ENCODE data around the gene RETREG2. TPM values are rescaled to one million over a fixed set of nuclear protein-coding genes. Genes with fewer than 3 reads are reported as not detected.

The RETREG2 gene
- total RNA-seq, 4 donors from 2014 or later: 88.7 to 110 (median 98.3) TPM

GRCh38 chr2:219204425-219205164 is 26.5 kb downstream of the RETREG2 start:
- intact Hi-C loops (cut with DNase I; ENCODE audit: low total_unique reads): no loop called here
- H3K4me3 ChIP-seq (ENCODE audit: low read depth, poor library complexity, severe bottlenecking): no peak overlapping the region
- peak in 1 of 2 donors; percentile 17 for DNase-seq (ENCODE audit: low spot score in 2 of 2)
- no peak for TF ChIP-seq POLR2A (IDR thresholded peaks at IDR 0.05)
- TF ChIP-seq, protein P1, sequence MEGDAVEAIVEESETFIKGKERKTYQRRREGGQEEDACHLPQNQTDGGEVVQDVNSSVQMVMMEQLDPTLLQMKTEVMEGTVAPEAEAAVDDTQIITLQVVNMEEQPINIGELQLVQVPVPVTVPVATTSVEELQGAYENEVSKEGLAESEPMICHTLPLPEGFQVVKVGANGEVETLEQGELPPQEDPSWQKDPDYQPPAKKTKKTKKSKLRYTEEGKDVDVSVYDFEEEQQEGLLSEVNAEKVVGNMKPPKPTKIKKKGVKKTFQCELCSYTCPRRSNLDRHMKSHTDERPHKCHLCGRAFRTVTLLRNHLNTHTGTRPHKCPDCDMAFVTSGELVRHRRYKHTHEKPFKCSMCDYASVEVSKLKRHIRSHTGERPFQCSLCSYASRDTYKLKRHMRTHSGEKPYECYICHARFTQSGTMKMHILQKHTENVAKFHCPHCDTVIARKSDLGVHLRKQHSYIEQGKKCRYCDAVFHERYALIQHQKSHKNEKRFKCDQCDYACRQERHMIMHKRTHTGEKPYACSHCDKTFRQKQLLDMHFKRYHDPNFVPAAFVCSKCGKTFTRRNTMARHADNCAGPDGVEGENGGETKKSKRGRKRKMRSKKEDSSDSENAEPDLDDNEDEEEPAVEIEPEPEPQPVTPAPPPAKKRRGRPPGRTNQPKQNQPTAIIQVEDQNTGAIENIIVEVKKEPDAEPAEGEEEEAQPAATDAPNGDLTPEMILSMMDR (IDR thresholded peaks at IDR 0.05): no peak
- WGBS, 2 donors: 86 to 90% methylated on average over 7 of the region's 7 CpGs

- peak in 1 of 2 donors; percentile 17 for DNase-seq (ENCODE audit: low spot score in 2 of 2)
- H3K4me3 ChIP-seq (ENCODE audit: low read depth, poor library complexity, severe bottlenecking): no peak overlapping the region
- intact Hi-C loops (cut with DNase I; ENCODE audit: low total_unique reads): no loop called here
- TF ChIP-seq, protein P1 (IDR thresholded peaks at IDR 0.05): no peak
- TF ChIP-seq POLR2A (IDR thresholded peaks at IDR 0.05): no peak
- WGBS, 2 donors: 84 to 87% methylated on average over 5 of the region's 5 CpGs
Measured at GRCh38 chr2:219205165-219205538, 27.1 kb downstream of the RETREG2 start.

DNA sequence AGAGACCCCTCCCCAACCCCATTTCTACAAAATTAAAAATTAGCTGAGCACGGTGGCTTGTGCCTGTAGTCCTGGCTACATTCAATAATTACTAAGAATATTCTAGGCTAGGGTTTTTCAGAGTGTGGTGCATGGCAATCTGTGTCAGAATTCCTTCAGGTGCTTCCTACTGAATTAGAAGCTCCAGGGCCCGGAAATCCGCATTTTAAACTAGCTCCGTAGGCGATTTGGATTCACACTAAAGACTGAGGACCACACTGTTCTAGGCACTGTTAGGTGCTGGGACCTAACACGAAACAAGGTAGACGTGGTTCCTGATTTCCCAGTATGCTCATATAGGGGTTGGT is 27.9 kb downstream of the RETREG2 start:
- intact Hi-C loops (cut with DNase I; ENCODE audit: low total_unique reads): no loop called here
- DNase-seq (ENCODE audit: low spot score in 2 of 2): peak in 1 of 2 donors; percentile 84
- no peak overlapping the region for H3K4me3 ChIP-seq (ENCODE audit: low read depth, poor library complexity, severe bottlenecking)
- TF ChIP-seq, protein P1 (IDR thresholded peaks at IDR 0.05): no peak
- TF ChIP-seq POLR2A (IDR thresholded peaks at IDR 0.05): no peak
- WGBS, 2 donors: 20 to 23% methylated on average over 7 of the region's 7 CpGs

DNA sequence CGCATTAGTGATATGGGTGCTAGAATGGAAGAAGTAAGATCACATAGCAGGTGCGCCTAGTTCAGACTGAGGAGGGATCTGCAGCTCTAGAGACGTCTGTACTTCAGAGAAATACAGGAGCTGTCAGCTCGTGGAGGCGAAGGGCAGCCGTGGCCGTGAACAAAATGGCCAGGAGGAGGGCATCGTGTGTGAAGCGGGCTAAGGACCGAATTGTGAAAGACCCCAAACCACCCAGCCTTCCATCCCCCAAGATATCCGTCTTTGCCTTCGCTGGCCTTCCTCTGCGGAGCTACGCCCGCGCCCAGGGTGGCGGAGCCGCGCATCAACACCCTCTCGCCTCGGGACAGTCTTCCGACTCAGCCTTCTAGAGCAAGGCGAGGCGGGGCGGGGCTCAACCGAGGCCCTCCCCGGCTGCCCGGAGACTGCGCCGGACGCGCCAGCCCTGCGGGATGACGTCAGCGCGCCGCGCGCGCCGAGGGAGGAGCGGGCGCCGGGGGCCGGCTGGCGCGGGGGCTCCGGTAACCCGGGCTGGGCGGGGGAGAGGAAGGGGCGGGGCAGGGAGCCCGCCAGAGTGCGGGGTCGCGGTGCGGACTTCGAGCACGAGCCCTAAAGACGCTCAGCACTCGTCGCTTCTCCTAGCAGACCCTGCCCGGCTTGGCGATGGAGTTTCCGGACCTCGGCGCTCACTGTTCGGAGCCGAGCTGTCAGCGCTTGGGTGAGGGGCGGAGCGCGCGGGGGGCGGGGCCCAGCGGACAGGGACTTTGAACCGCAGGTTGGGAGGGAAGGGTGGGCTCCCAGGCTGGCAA is 28.5 kb downstream of the RETREG2 start, which contains the start of gene ZFAND2B:
Gene ZFAND2B (plus strand): TSS at position 455 of the 806 bp plus-strand sequence. CDS start 206 bp downstream, at position 661.
- WGBS, 2 donors: 1 to 2% methylated on average over 41 to 58 of the region's 76 CpGs
- intact Hi-C loops (cut with DNase I; ENCODE audit: low total_unique reads): no loop called here

DNA sequence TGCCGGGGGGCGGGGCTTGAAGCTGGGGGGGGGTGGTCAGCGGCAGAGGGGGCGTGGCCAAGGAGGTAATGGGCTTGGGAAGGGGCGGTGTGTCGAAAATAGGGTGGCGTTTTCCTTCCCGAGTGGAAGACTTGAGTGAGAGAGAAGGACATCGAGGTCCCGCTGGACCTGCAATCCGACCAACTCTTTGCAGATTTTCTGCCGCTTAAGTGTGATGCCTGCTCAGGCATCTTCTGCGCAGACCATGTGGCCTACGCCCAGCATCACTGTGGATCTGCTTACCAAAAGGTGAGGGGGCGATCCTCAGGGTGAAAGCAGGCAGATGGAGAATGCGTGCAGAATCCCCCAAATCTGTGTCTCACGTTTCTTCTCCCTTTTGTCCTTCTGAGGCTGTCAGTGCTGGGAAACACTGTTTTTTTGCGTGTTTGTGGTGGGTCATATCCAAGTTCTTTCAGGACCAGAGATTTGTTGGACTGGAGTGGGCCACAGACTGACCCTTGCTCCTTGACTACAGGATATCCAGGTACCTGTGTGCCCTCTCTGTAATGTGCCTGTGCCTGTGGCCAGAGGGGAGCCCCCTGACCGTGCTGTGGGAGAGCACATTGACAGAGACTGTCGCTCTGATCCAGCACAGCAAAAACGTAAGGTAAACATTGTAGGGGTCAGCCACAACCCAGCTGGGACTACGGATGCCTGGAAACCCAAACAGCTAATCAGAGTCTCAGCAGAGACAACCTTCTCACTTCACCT is 29.2 kb downstream of the RETREG2 start:
- no peak for DNase-seq (ENCODE audit: low spot score in 2 of 2)

More for the DNA sequence above, 28.5 kb downstream of the RETREG2 start, which contains the start of gene ZFAND2B:
- H3K4me3 ChIP-seq (ENCODE audit: low read depth, poor library complexity, severe bottlenecking): peak within 1 kb of the TSS; percentile 50
- peak; percentile 93 to 99 for DNase-seq (ENCODE audit: low spot score in 2 of 2)
- TF ChIP-seq, protein P1 (IDR thresholded peaks at IDR 0.05): no peak
- peak in 1 of 2 donors; percentile 70 for TF ChIP-seq POLR2A (IDR thresholded peaks at IDR 0.05)

More for the DNA sequence above, 29.2 kb downstream of the RETREG2 start:
- intact Hi-C loops (cut with DNase I; ENCODE audit: low total_unique reads): no loop called here
- no peak for TF ChIP-seq POLR2A (IDR thresholded peaks at IDR 0.05)
- TF ChIP-seq, protein P1 (IDR thresholded peaks at IDR 0.05): no peak
- H3K4me3 ChIP-seq (ENCODE audit: low read depth, poor library complexity, severe bottlenecking): peak overlapping the region; percentile 50
- WGBS, 2 donors: 16 to 21% methylated on average over 22 of the region's 22 CpGs

All from lower leg skin (tissue), 4 donors.